Colonic mucosa (tissue), 4 donors: Measurements from ENCODE around the gene SF1. TPM values are rescaled to one million over a fixed set of nuclear protein-coding genes. Genes with fewer than 3 reads are reported as not detected.

ENCODE experiments used
- DNase-seq: peaks from one replicate; pipeline ENCODE4 v3.0.0-alpha.2; 2020
- H3K27ac ChIP-seq: fragments of 200-600 bp; one replicate; pipeline ENCODE4 v1.8.0; 2021
- H3K27me3 ChIP-seq: fragments of 200-600 bp; one replicate; pipeline ENCODE4 v1.8.0; 2021
- H3K36me3 ChIP-seq: fragments of 200-600 bp; one replicate; pipeline ENCODE4 v1.8.0; 2021
- H3K4me1 ChIP-seq: fragments of 200-600 bp; one replicate; pipeline ENCODE4 v1.8.0; 2021; ENCODE audit warnings: mild to moderate bottlenecking
- H3K4me3 ChIP-seq: fragments of 200-600 bp; one replicate; pipeline ENCODE4 v1.8.0; 2021
- H3K9ac ChIP-seq, 2 donors: one replicate each; pipeline ENCODE4 v1.7.0; 2013; ENCODE audit warnings: control low read depth in 2 of 2, low read depth in 2 of 2, low read length in 2 of 2
- H3K9me3 ChIP-seq: fragments of 200-600 bp; one replicate; pipeline ENCODE4 v1.8.0; 2021
- intact Hi-C: fragments of 100-400 bp; cut with DNase I; formaldehyde crosslinking; loops from one replicate; pipeline ENCODE4 v1.14.1; 2022
- total RNA-seq, 2 donors: library from RNA; stranded (reverse); fragmentation: NEBNext Ultra II Directional in 1 of 2; extraction: Animal tissue kit (Norgen Biotek cat#: 25700) in 1 of 2; gene quantifications; one replicate each; pipeline ENCODE4 v1.2.1, GENCODE V29; 2021
- TF ChIP-seq, protein P1 (sequence below): fragments of 200-600 bp; IDR thresholded peaks from one replicate; pipeline ENCODE4 v1.8.0; 2022; ENCODE audit warnings: antibody characterized with exemption, mild to moderate bottlenecking
- donor health status: healthy.
- donor health status: DM: no; HTN: no; CAD: no.
- donor health status: DM: no; HTN: no; CAD: no.

The SF1 gene
- total RNA-seq, 2 donors from 2014 or later, result 164 to 220 TPM

GRCh38 chr11:64718084-64718779 is 60.1 kb downstream of the SF1 start:
- Histone ChIP-seq H3K9me3 (no peaks in the 10 kb centered on the region), H3K4me1 (no peaks in the 10 kb centered on the region), H3K9ac (no peak overlapping the region), H3K4me3 (no peak overlapping the region), H3K36me3 (no peaks in the 10 kb centered on the region), H3K27ac (no peak overlapping the region), H3K27me3 (peaks cover 45% of the 10 kb centered on the region)
- TF ChIP-seq, protein P1, sequence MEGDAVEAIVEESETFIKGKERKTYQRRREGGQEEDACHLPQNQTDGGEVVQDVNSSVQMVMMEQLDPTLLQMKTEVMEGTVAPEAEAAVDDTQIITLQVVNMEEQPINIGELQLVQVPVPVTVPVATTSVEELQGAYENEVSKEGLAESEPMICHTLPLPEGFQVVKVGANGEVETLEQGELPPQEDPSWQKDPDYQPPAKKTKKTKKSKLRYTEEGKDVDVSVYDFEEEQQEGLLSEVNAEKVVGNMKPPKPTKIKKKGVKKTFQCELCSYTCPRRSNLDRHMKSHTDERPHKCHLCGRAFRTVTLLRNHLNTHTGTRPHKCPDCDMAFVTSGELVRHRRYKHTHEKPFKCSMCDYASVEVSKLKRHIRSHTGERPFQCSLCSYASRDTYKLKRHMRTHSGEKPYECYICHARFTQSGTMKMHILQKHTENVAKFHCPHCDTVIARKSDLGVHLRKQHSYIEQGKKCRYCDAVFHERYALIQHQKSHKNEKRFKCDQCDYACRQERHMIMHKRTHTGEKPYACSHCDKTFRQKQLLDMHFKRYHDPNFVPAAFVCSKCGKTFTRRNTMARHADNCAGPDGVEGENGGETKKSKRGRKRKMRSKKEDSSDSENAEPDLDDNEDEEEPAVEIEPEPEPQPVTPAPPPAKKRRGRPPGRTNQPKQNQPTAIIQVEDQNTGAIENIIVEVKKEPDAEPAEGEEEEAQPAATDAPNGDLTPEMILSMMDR, result no peak
- no peak for DNase-seq
- intact Hi-C loops, result no loop called here

- intact Hi-C loops, result no loop called here
- no peak overlapping the region for H3K4me3 ChIP-seq
- TF ChIP-seq, protein P1, result no peak
Measured at GRCh38 chr11:64717268-64717578, 61.1 kb downstream of the SF1 start.

GRCh38 chr11:64716473-64717267 is 61.7 kb downstream of the SF1 start:
- no peak overlapping the region for H3K4me3 ChIP-seq
- H3K9me3 ChIP-seq, result no peaks in the 10 kb centered on the region
- H3K4me1 ChIP-seq, result no peaks in the 10 kb centered on the region
- no peak overlapping the region for H3K27ac ChIP-seq
- TF ChIP-seq, protein P1, result no peak
- DNase-seq, result no peak
- peaks cover 60% of the 10 kb centered on the region for H3K27me3 ChIP-seq
- no peak overlapping the region for H3K9ac ChIP-seq
- intact Hi-C loops, result no loop called here
- H3K36me3 ChIP-seq, result no peaks in the 10 kb centered on the region

More at GRCh38 chr11:64717268-64717578, 61.1 kb downstream of the SF1 start:
- no peak overlapping the region for H3K27ac ChIP-seq
- peaks cover 55% of the 10 kb centered on the region for H3K27me3 ChIP-seq
- no peak for DNase-seq
- no peaks in the 10 kb centered on the region for H3K36me3 ChIP-seq
- no peak overlapping the region for H3K9ac ChIP-seq
- H3K4me1 ChIP-seq, result no peaks in the 10 kb centered on the region
- no peaks in the 10 kb centered on the region for H3K9me3 ChIP-seq

- H3K27me3 ChIP-seq, result peaks cover 68% of the 10 kb centered on the region
- intact Hi-C loops, result no loop called here
- no peaks in the 10 kb centered on the region for H3K4me1 ChIP-seq
- TF ChIP-seq, protein P1, result no peak
- H3K9me3 ChIP-seq, result no peaks in the 10 kb centered on the region
- no peak overlapping the region for H3K27ac ChIP-seq
- DNase-seq, result no peak
- H3K9ac ChIP-seq, result no peak overlapping the region
- H3K36me3 ChIP-seq, result no peaks in the 10 kb centered on the region
- no peak overlapping the region for H3K4me3 ChIP-seq
Measured at GRCh38 chr11:64715756-64716472, 62.4 kb downstream of the SF1 start.

DNA sequence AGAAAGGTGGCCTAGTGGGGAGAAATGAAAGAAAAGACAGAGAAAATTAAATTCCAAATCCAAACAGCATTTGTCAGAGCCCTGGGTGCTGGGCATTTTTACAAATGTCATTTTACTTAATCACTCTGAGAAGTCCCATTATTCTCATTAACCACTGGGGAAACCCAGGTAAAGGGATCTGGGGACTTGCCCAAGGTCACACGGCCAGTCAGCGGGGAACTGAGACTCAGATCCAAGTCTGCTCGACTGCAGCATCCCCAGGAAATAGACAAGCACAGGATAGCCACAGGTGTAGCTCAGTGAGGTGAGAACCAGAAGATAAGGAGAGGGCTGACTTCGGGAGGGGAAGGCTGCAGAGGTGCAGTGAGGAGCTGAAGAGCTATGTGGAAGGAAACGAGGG is 63.2 kb downstream of the SF1 start:
- Histone ChIP-seq H3K4me1 (no peaks in the 10 kb centered on the region), H3K4me3 (no peak overlapping the region), H3K36me3 (no peaks in the 10 kb centered on the region), H3K9ac (no peak overlapping the region), H3K9me3 (no peaks in the 10 kb centered on the region), H3K27ac (no peak overlapping the region), H3K27me3 (peaks cover 74% of the 10 kb centered on the region)
- intact Hi-C loops, result no loop called here
- DNase-seq, result no peak
- TF ChIP-seq, protein P1, result no peak
